ENCODE measurements around the gene STARD5.

- no peak for TF ChIP-seq CTCF (IDR thresholded peaks at IDR 0.05)
- no peak for TF ChIP-seq POLR2AphosphoS5 (IDR thresholded peaks at IDR 0.05)
Observed at GRCh38 chr15:81322676-81323253, 1.2 kb downstream of the STARD5 start.

Data from transverse colon (tissue), 4 donors.